CD4-positive, alpha-beta T cell (primary cell): ENCODE measurements around the gene MRPL28. TPM values are rescaled to one million over a fixed set of nuclear protein-coding genes. Genes with fewer than 3 reads are reported as not detected.

ENCODE experiments used
- ATAC-seq: fragments of 200-7000 bp; cut with Tn5 transposase; one replicate; pipeline ENCODE4 v1.10.0; 2022; ENCODE audit warnings: mild to moderate bottlenecking; ENCODE audit not compliant: poor library complexity
- CTCF ChIA-PET: fragments of 350-600 bp; sonication (Branson Sonifier 250); formaldehyde crosslinking; loops from one replicate; lab custom pipeline; 2021; ENCODE audit warnings: antibody characterized with exemption, inconsistent platforms; lab: Charles Lee
- POLR2A ChIA-PET: fragments of 350-600 bp; sonication (Branson Sonifier 250); formaldehyde crosslinking; loops from one replicate; lab custom pipeline; 2021; ENCODE audit warnings: antibody characterized with exemption, inconsistent platforms; lab: Charles Lee
- DNase-seq, 14 experiments: peaks; one replicate each; pipeline ENCODE4 v3.0.0-alpha.2; 2013 to 2020; ENCODE audit warnings: mixed read lengths in 2 of 14
- H3K27ac ChIP-seq, 2 donors: one replicate each; pipeline versions ENCODE4 v1.5.1 to v1.7.0; 2013; ENCODE audit warnings: low read length in 2 of 2, low read depth in 1 of 2, mild to moderate bottlenecking in 1 of 2
- H3K27me3 ChIP-seq, 2 experiments: 1 replicate in 1 of 2; 2 replicates in 1 of 2; pipeline versions ENCODE4 v1.6.1 to v1.7.0; 2013; ENCODE audit warnings: low read length in 2 of 2, control low read depth in 1 of 2, mild to moderate bottlenecking in 1 of 2, moderate library complexity in 1 of 2; ENCODE audit not compliant: insufficient read depth in 2 of 2, control insufficient read depth in 1 of 2
- H3K36me3 ChIP-seq: one replicate; pipeline ENCODE4 v1.6.1; 2013; ENCODE audit warnings: low read length, control low read depth; ENCODE audit not compliant: insufficient read depth
- H3K4me1 ChIP-seq: one replicate; pipeline ENCODE4 v1.6.1; 2013; ENCODE audit warnings: low read length, control low read depth; ENCODE audit not compliant: insufficient read depth
- H3K4me3 ChIP-seq: one replicate; pipeline ENCODE4 v1.5.1; 2013; ENCODE audit warnings: mild to moderate bottlenecking, low read length, moderate library complexity
- H3K9me3 ChIP-seq, 2 experiments: 1 replicate in 1 of 2; 2 replicates in 1 of 2; pipeline versions ENCODE4 v1.6.1 to v1.7.0; 2013; ENCODE audit warnings: low read length in 2 of 2, mild to moderate bottlenecking in 2 of 2, control low read depth in 1 of 2, moderate library complexity in 1 of 2; ENCODE audit not compliant: control insufficient read depth in 1 of 2, insufficient read depth in 1 of 2
- H3K27ac Mint-ChIP-seq: one replicate; pipeline ENCODE4 v1.8.0; 2020; ENCODE audit warnings: mixed read lengths
- H3K27me3 Mint-ChIP-seq: one replicate; pipeline ENCODE4 v1.8.0; 2021; ENCODE audit warnings: mixed read lengths
- H3K36me3 Mint-ChIP-seq: one replicate; pipeline ENCODE4 v1.8.0; 2021; ENCODE audit warnings: low read depth, mixed read lengths
- H3K4me1 Mint-ChIP-seq: one replicate; pipeline ENCODE4 v1.8.0; 2021; ENCODE audit warnings: low read depth, mixed read lengths
- H3K4me3 Mint-ChIP-seq: one replicate; pipeline ENCODE4 v1.8.0; 2020; ENCODE audit warnings: mild to moderate bottlenecking, mixed read lengths
- H3K9me3 Mint-ChIP-seq: one replicate; pipeline ENCODE4 v1.8.0; 2020; ENCODE audit warnings: mixed read lengths
- intact Hi-C, 2 experiments: fragments of 100-400 bp; cut with DNase I in 1 of 2; cut with micrococcal nuclease in 1 of 2; formaldehyde crosslinking; loops; one replicate each; pipeline versions ENCODE4 v1.15.1 to v1.9.0; 2023 to 2025; cut with DNase I, micrococcal nuclease
- total RNA-seq, 174 experiments: library from RNA in 2 of 174; stranded (reverse) in 2 of 174; gene quantifications; one replicate each; pipeline ENCODE4 v1.2.3 and lab custom pipeline; 2021 to 2026
- TF ChIP-seq, protein P1 (sequence below): fragments of 200-600 bp; IDR thresholded peaks from one replicate; pipeline ENCODE4 v1.8.0; 2022; ENCODE audit warnings: antibody characterized with exemption, mild to moderate bottlenecking

The MRPL28 gene
- total RNA-seq, 2 experiments from 2014 or later, result 19.6 to 19.7 TPM

DNA sequence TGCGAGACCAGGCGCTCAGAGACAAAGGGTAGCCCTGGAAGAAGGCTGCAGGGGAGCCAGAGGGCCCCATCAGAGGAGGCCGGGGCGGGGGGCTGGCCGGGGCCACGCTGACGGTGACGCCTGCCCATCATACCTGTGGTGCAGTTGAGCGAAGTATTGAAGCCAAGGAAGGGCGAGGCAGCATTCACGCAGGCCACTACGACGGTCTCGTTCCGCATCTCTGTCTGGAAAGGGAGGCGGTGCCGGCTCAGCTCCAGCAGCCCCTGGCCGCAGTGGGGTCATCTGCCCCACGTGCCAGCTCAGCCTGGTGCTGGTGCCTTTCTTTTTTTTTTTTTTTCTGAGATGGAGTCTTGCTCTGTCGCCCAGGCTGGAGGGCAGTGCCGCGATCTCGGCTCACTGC, 4.9 kb upstream of the MRPL28 start:
- TF ChIP-seq, protein P1, sequence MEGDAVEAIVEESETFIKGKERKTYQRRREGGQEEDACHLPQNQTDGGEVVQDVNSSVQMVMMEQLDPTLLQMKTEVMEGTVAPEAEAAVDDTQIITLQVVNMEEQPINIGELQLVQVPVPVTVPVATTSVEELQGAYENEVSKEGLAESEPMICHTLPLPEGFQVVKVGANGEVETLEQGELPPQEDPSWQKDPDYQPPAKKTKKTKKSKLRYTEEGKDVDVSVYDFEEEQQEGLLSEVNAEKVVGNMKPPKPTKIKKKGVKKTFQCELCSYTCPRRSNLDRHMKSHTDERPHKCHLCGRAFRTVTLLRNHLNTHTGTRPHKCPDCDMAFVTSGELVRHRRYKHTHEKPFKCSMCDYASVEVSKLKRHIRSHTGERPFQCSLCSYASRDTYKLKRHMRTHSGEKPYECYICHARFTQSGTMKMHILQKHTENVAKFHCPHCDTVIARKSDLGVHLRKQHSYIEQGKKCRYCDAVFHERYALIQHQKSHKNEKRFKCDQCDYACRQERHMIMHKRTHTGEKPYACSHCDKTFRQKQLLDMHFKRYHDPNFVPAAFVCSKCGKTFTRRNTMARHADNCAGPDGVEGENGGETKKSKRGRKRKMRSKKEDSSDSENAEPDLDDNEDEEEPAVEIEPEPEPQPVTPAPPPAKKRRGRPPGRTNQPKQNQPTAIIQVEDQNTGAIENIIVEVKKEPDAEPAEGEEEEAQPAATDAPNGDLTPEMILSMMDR, result no peak
- no peaks in the 10 kb centered on the region for H3K27me3 ChIP-seq
- H3K27ac Mint-ChIP-seq, result no peak overlapping the region
- peaks cover 0 to 8% of the 10 kb centered on the region in 2 experiments for H3K9me3 ChIP-seq
- intact Hi-C loops, result no loop called here
- ChIA-PET POLR2A (no interaction called here), CTCF (no interaction called here)
- H3K36me3 ChIP-seq, result peaks cover 55% of the 10 kb centered on the region
- no peak overlapping the region for H3K27ac ChIP-seq
- peaks cover 35% of the 10 kb centered on the region for H3K36me3 Mint-ChIP-seq
- H3K9me3 Mint-ChIP-seq, result no peaks in the 10 kb centered on the region
- ATAC-seq (no peak), DNase-seq (no peak)
- peaks cover 15% of the 10 kb centered on the region for H3K4me1 Mint-ChIP-seq
- no peak overlapping the region for H3K4me3 Mint-ChIP-seq
- peaks cover 30% of the 10 kb centered on the region for H3K4me1 ChIP-seq
- no peak overlapping the region for H3K4me3 ChIP-seq
- no peaks in the 10 kb centered on the region for H3K27me3 Mint-ChIP-seq

GRCh38 chr16:374616-374926, 4.2 kb upstream of the MRPL28 start:
- Mint-ChIP-seq H3K9me3 (no peaks in the 10 kb centered on the region), H3K27ac (no peak overlapping the region), H3K4me1 (peaks cover 14% of the 10 kb centered on the region), H3K27me3 (no peaks in the 10 kb centered on the region), H3K36me3 (peaks cover 31% of the 10 kb centered on the region), H3K4me3 (no peak overlapping the region)
- Histone ChIP-seq H3K4me1 (peaks cover 29% of the 10 kb centered on the region), H3K4me3 (no peak overlapping the region), H3K9me3 (peaks cover 0 to 8% of the 10 kb centered on the region in 2 experiments), H3K27me3 (no peaks in the 10 kb centered on the region), H3K36me3 (peaks cover 55% of the 10 kb centered on the region), H3K27ac (no peak overlapping the region)
- ATAC-seq, result no peak
- no peak for DNase-seq
- ChIA-PET POLR2A (no interaction called here), CTCF (no interaction called here)
- intact Hi-C loops, result no loop called here
- TF ChIP-seq, protein P1, result no peak

DNA sequence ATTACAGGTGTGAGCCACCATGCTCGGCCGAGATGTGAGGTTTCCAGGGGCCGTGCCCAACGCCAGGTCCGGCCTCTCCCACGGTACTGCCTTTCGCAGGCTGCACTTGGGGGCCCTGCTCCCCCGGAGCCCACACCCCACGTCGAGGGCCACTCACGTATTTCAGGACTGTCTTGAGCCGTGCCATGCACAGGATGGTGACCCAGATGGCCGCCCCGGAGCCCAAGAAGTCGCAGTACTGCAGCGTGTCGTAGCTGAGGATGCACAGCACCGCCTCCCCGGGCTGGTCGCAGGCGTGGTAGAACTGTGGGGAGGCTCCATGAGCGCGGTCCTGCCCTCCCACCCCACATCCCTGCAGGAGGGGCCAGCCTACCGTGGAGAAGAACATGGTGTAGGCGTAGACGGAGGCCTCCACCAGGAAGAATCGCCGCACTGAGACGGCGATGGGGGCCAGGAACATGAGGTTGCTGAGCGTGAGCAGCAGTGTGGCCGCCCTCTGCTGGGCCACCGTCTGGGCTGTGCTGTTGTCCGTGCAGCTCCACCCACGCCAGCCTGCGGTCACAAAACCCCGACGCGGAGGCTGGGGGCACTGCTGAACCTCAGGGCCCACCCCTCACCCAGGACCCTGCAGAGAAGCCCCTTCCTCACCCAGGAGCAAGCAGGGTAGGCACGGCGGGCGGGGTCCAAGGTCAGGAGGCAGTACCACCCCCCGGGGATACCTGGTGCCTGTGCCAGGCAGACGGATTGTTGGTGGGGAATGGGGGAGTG, 3.7 kb upstream of the MRPL28 start:
- no peaks in the 10 kb centered on the region for H3K27me3 Mint-ChIP-seq
- Histone ChIP-seq H3K9me3 (peaks cover 0 to 8% of the 10 kb centered on the region in 2 experiments), H3K27me3 (no peaks in the 10 kb centered on the region), H3K4me1 (peaks cover 29% of the 10 kb centered on the region), H3K27ac (no peak overlapping the region), H3K4me3 (no peak overlapping the region), H3K36me3 (peaks cover 55% of the 10 kb centered on the region)
- peaks cover 17% of the 10 kb centered on the region for H3K4me1 Mint-ChIP-seq
- ATAC-seq (no peak), DNase-seq (no peak)
- H3K9me3 Mint-ChIP-seq, result no peaks in the 10 kb centered on the region
- ChIA-PET POLR2A (no interaction called here), CTCF (no interaction called here)
- intact Hi-C loops, result no loop called here
- H3K36me3 Mint-ChIP-seq, result peaks cover 32% of the 10 kb centered on the region
- TF ChIP-seq, protein P1, result no peak
- peak overlapping the region; percentile 35 for H3K27ac Mint-ChIP-seq
- no peak overlapping the region for H3K4me3 Mint-ChIP-seq
